ENCODE data around the gene PCSK1N.
"Not testable (repeated sequence)": the region's sequence is repeated elsewhere in the genome, so short reads cannot be mapped to it uniquely, and the experiment has no call there.

PCSK1N gene

GRCh38 chrX:48835524-48836329 lies at the start of gene PCSK1N:
TSS of gene PCSK1N (minus strand) at chrX:48835610. CDS start at chrX:48835532, 78 bp downstream.
- peak in 6 of 10 donors; percentile 19 to 91 (median 44) for DNase-seq
- intact Hi-C loops (cut with DNase I): no loop called here

GRCh38 chrX:48883729-48884128 lies 48.3 kb upstream of the PCSK1N start:
- DNase-seq: peak in 1 of 10 donors; percentile 77
- intact Hi-C loops (cut with DNase I): no loop called here

- not testable (repeated sequence) for DNase-seq
- intact Hi-C loops (cut with DNase I): loop anchor here (1.0 kb wide), 1 partner anchor 13 kb away; no protein-coding TSS in a partner anchor
These were observed 41.5 kb upstream of the PCSK1N start for GRCh38 chrX:48876944-48877343.

GRCh38 chrX:48872017-48872416 lies 36.6 kb upstream of the PCSK1N start:
- intact Hi-C loops (cut with DNase I); DNase-seq: not testable (repeated sequence)

- DNase-seq: no peak
- intact Hi-C loops (cut with DNase I): loop anchor here (1.0 kb wide), 1 partner anchor 13 kb away; no protein-coding TSS in a partner anchor
These were observed 28.8 kb upstream of the PCSK1N start for GRCh38 chrX:48864210-48864609.

- no peak for DNase-seq
- intact Hi-C loops (cut with DNase I): no loop called here
These were observed 19.5 kb upstream of the PCSK1N start for GRCh38 chrX:48854898-48855297.

GRCh38 chrX:48854121-48854804 lies 18.9 kb upstream of the PCSK1N start:
- DNase-seq; intact Hi-C loops (cut with DNase I): not testable (repeated sequence)

GRCh38 chrX:48853494-48853893 lies 18.1 kb upstream of the PCSK1N start:
- intact Hi-C loops (cut with DNase I): not testable (repeated sequence)

GRCh38 chrX:48852857-48853256 lies 17.4 kb upstream of the PCSK1N start:
- DNase-seq: no peak
- intact Hi-C loops (cut with DNase I): no loop called here

More at GRCh38 chrX:48853494-48853893, 18.1 kb upstream of the PCSK1N start:
- not testable (repeated sequence) for DNase-seq

GRCh38 chrX:48848847-48849246 lies 13.4 kb upstream of the PCSK1N start:
- DNase-seq: no peak
- intact Hi-C loops (cut with DNase I): no loop called here

GRCh38 chrX:48839686-48840085 lies 4.3 kb upstream of the PCSK1N start:
- DNase-seq: no peak
- intact Hi-C loops (cut with DNase I): no loop called here

GRCh38 chrX:48834383-48834709 lies 1.1 kb downstream of the PCSK1N start:
- DNase-seq: no peak
- intact Hi-C loops (cut with DNase I): no loop called here

- intact Hi-C loops (cut with DNase I): no loop called here
- no peak for DNase-seq
These were observed 1.8 kb downstream of the PCSK1N start for GRCh38 chrX:48833542-48834138.

GRCh38 chrX:48831909-48832291 lies 3.5 kb downstream of the PCSK1N start:
- intact Hi-C loops (cut with DNase I): no loop called here
- peak in 3 of 10 donors; percentile 77 to 85 (median 81) for DNase-seq

- DNase-seq: no peak
- intact Hi-C loops (cut with DNase I): no loop called here
These were observed 4.1 kb downstream of the PCSK1N start for GRCh38 chrX:48831136-48831908.

GRCh38 chrX:48829016-48829735 lies 6.2 kb downstream of the PCSK1N start:
- intact Hi-C loops (cut with DNase I): no loop called here
- DNase-seq: no peak

GRCh38 chrX:48827654-48827968 lies 7.8 kb downstream of the PCSK1N start:
- intact Hi-C loops (cut with DNase I): no loop called here

GRCh38 chrX:48826876-48827653 lies 8.3 kb downstream of the PCSK1N start:
- intact Hi-C loops (cut with DNase I): no loop called here
- DNase-seq: peak in 2 of 10 donors; percentile 78 to 83

More at GRCh38 chrX:48827654-48827968, 7.8 kb downstream of the PCSK1N start:
- DNase-seq: no peak
